Left ventricle myocardium inferior (tissue), 1 donor: Measurements from ENCODE around the gene CPN1. TPM values are rescaled to one million over a fixed set of nuclear protein-coding genes. Genes with fewer than 3 reads are reported as not detected.

Source experiments
- DNase-seq: peaks from one replicate; pipeline ENCODE4 v3.0.0-alpha.2; 2020
- H3K27ac ChIP-seq: fragments of 200-600 bp; replicated peaks from 2 replicates; pipeline ENCODE4 v1.8.0; 2021
- H3K27me3 ChIP-seq: fragments of 200-600 bp; 2 replicates; pipeline ENCODE4 v1.8.0; 2021; ENCODE audit warnings: low read depth
- H3K36me3 ChIP-seq: fragments of 200-600 bp; 2 replicates; pipeline ENCODE4 v1.8.0; 2021
- H3K4me1 ChIP-seq: fragments of 200-600 bp; 2 replicates; pipeline ENCODE4 v1.8.0; 2021
- H3K4me3 ChIP-seq: fragments of 200-600 bp; 2 replicates; pipeline ENCODE4 v1.8.0; 2021; ENCODE audit warnings: mild to moderate bottlenecking, moderate library complexity
- H3K9me3 ChIP-seq: fragments of 200-600 bp; replicated peaks from 2 replicates; pipeline ENCODE4 v1.8.0; 2021
- intact Hi-C: fragments of 100-400 bp; cut with micrococcal nuclease; formaldehyde crosslinking; loops from one replicate; pipeline ENCODE4 v1.11.0; 2022
- total RNA-seq: library from RNA; stranded (reverse); fragmentation: NEBNext Ultra II Directional; extraction: Animal tissue kit (Norgen Biotek cat#: 25700); gene quantifications from one replicate; pipeline ENCODE4 v1.2.1, GENCODE V29; 2021
- TF ChIP-seq, protein P1 (sequence below): fragments of 200-600 bp; IDR thresholded peaks from 2 replicates; pipeline ENCODE4 v1.8.0; 2021; ENCODE audit warnings: antibody characterized with exemption, mild to moderate bottlenecking, borderline replicate concordance
- donor health status: DM: no; HTN: yes; CAD: no; lungs with severe emphysema.

Gene CPN1
- total RNA-seq, 1 donor from 2014 or later, result not detected

- TF ChIP-seq, protein P1, sequence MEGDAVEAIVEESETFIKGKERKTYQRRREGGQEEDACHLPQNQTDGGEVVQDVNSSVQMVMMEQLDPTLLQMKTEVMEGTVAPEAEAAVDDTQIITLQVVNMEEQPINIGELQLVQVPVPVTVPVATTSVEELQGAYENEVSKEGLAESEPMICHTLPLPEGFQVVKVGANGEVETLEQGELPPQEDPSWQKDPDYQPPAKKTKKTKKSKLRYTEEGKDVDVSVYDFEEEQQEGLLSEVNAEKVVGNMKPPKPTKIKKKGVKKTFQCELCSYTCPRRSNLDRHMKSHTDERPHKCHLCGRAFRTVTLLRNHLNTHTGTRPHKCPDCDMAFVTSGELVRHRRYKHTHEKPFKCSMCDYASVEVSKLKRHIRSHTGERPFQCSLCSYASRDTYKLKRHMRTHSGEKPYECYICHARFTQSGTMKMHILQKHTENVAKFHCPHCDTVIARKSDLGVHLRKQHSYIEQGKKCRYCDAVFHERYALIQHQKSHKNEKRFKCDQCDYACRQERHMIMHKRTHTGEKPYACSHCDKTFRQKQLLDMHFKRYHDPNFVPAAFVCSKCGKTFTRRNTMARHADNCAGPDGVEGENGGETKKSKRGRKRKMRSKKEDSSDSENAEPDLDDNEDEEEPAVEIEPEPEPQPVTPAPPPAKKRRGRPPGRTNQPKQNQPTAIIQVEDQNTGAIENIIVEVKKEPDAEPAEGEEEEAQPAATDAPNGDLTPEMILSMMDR, result no peak
- Histone ChIP-seq H3K27ac (no peak overlapping the region), H3K4me3 (no peak overlapping the region), H3K9me3 (no peaks in the 10 kb centered on the region), H3K27me3 (no peaks in the 10 kb centered on the region), H3K4me1 (peaks cover 6% of the 10 kb centered on the region), H3K36me3 (no peaks in the 10 kb centered on the region)
- no peak for DNase-seq
- intact Hi-C loops, result no loop called here
These were observed 44.8 kb downstream of the CPN1 start for GRCh38 chr10:100036850-100037249.

DNA sequence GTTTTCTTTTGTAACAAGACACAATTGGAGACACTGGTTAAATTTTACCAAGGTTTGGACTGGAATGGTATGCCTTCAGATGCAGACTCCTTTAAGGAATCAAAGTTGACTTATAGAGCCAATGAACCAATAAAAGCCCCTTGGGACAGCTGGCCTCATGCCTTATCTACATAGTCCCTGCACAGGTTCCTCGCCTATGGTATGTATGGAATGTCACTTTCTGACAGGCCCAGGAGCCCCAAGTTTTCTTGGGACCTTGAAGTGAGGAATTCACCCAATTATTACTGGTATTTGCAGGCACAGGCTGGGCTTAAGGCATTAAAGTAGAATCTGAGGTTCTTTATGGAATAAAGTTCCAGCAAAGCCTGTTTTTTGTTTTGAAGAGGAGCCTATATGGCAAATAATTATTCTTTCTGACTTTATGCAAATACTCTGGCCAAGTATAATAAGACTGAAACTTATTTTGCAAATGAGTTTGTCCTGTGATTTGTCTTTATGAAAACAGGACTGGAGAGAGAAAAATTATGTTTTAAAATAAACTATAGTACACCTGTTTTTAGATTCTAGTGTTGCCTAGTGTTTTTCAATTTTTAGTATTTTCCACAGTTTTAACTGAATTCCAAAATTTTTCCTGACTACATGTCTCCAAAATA is 47.8 kb downstream of the CPN1 start:
- intact Hi-C loops, result no loop called here
- Histone ChIP-seq H3K4me1 (peaks cover 4% of the 10 kb centered on the region), H3K27me3 (no peaks in the 10 kb centered on the region), H3K9me3 (peaks cover under 1% of the 10 kb centered on the region), H3K27ac (no peak overlapping the region), H3K36me3 (no peaks in the 10 kb centered on the region), H3K4me3 (no peak overlapping the region)
- TF ChIP-seq, protein P1, result no peak
- DNase-seq, result no peak

DNA sequence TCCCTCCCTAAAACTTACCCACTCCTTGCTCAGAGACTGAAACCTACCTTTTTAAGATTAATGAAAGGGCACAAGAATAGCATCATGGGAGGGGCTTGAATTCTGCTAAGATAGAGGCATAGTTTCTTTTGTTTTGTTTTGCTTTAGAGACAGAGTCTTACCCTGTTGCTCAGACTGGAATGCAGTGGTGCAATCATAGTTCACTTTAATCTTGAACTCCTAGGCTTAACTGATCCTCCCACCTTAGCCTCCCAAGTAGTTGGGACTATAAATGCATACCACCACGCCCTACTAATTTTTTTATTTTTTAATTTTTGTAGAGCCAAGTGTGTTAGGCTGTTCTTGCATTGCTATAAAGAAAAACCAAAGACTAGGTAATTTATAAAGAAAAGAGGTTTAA is 54.3 kb downstream of the CPN1 start:
- no peak overlapping the region for H3K27ac ChIP-seq
- peaks cover 8% of the 10 kb centered on the region for H3K27me3 ChIP-seq
- intact Hi-C loops, result no loop called here
- TF ChIP-seq, protein P1, result no peak
- H3K4me1 ChIP-seq, result no peaks in the 10 kb centered on the region
- no peak overlapping the region for H3K4me3 ChIP-seq
- H3K36me3 ChIP-seq, result no peaks in the 10 kb centered on the region
- no peak for DNase-seq
- peaks cover 21% of the 10 kb centered on the region for H3K9me3 ChIP-seq

- Histone ChIP-seq H3K9me3 (peaks cover 21% of the 10 kb centered on the region), H3K27ac (no peak overlapping the region), H3K4me1 (no peaks in the 10 kb centered on the region), H3K27me3 (peaks cover 22% of the 10 kb centered on the region), H3K36me3 (no peaks in the 10 kb centered on the region), H3K4me3 (no peak overlapping the region)
- intact Hi-C loops, result no loop called here
- TF ChIP-seq, protein P1, result no peak
- DNase-seq, result no peak
These were observed 56.1 kb downstream of the CPN1 start for GRCh38 chr10:100025576-100025975.

DNA sequence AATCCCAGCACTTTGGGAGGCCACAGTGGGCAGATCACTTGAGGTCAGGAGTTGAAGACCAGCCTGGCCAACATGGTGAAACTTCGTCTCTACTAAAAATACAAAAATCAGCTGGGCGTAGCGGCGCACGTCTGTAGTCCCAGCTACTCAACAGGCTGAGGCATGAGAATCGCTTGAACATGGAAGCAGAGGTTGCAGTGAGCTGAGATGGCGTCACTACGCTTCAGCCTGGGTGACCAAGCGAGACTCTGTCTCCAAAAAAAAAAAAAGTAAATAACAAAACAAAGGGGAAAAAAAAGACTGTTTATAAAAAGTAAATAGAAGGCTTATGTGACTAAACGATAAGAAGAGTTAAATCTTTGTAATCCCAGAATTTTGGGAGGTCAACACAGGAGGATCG is 56.9 kb downstream of the CPN1 start:
- Histone ChIP-seq H3K36me3 (no peaks in the 10 kb centered on the region), H3K4me1 (no peaks in the 10 kb centered on the region), H3K27ac (no peak overlapping the region), H3K4me3 (no peak overlapping the region), H3K27me3 (peaks cover 22% of the 10 kb centered on the region), H3K9me3 (peaks cover 21% of the 10 kb centered on the region)
- intact Hi-C loops, result no loop called here
- TF ChIP-seq, protein P1, result no peak
- DNase-seq, result no peak
